OCI-M2 (cell line): ENCODE measurements around the gene TFCP2L1.
"Not testable (repeated sequence)": the region's sequence is repeated elsewhere in the genome, so short reads cannot be mapped to it uniquely, and the experiment has no call there.

Experiments
- DNase-seq: peaks from one replicate; lab custom pipeline; 2025; ENCODE audit not compliant: unreplicated experiment; lab: John Stamatoyannopoulos, UW

The TFCP2L1 gene, protein sequence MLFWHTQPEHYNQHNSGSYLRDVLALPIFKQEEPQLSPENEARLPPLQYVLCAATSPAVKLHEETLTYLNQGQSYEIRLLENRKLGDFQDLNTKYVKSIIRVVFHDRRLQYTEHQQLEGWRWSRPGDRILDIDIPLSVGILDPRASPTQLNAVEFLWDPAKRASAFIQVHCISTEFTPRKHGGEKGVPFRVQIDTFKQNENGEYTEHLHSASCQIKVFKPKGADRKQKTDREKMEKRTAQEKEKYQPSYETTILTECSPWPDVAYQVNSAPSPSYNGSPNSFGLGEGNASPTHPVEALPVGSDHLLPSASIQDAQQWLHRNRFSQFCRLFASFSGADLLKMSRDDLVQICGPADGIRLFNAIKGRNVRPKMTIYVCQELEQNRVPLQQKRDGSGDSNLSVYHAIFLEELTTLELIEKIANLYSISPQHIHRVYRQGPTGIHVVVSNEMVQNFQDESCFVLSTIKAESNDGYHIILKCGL

DNA sequence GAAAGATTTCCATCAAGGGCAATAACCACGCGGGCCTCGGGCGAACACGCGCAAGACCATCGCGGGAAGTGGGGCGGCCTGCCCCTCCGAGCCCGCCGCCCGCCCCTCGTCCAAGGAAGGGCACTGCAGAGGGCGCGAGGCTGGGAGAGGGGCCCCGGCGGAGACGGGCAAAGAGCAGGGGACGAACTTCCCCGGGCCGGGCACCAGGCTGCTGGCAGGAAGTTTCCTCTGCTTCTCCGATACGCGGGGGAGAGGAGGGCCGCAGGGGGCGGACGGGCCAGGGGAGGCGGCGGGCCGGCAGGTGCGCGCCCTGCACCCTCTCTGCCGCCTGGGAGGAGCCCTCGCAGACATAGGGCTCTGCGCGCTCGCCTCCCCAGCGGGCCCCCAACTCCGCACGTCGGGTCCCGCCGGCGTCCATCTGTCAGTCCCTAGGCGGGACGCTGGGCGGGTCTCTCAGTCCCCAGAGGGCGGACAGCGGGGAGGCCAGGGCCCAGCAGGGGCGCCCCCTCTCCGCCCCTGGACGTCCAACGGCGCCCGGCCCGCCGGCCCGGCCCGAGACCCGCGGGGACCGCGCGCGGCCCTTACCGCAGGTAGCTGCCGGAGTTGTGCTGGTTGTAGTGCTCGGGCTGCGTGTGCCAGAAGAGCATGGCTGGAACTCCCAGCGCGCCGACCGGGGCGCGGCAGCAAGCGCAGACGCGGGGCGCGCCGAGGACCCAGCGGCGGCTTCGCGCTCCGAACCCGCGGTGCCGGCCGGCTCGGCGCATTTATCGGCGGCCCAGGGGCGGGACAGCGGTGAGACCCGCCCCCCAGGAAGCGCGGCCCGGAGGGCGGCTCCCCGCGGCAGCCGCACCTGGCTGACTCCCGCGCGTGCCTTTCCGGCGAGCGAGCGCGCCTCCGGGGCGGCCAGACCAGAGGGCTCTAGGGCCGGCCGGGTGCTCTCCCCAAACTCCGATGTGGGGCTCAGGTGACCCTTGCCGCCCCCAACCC lies at the start of gene TFCP2L1:
Gene TFCP2L1, minus strand, starts transcription at position 740 of the 987 bp plus-strand sequence. Its CDS starts 93 bp downstream, at position 647.
- DNase-seq, result no peak

GRCh38 chr2:121333834-121334558 lies 49.0 kb upstream of the TFCP2L1 start:
- DNase-seq, result no peak

GRCh38 chr2:121333231-121333630 lies 48.2 kb upstream of the TFCP2L1 start:
- no peak for DNase-seq

- not testable (repeated sequence) for DNase-seq
Observed at GRCh38 chr2:121331324-121331723, 46.3 kb upstream of the TFCP2L1 start.

- no peak for DNase-seq
Observed at GRCh38 chr2:121330921-121331320, 45.9 kb upstream of the TFCP2L1 start.

- DNase-seq, result no peak
Observed at GRCh38 chr2:121329786-121330185, 44.8 kb upstream of the TFCP2L1 start.

DNA sequence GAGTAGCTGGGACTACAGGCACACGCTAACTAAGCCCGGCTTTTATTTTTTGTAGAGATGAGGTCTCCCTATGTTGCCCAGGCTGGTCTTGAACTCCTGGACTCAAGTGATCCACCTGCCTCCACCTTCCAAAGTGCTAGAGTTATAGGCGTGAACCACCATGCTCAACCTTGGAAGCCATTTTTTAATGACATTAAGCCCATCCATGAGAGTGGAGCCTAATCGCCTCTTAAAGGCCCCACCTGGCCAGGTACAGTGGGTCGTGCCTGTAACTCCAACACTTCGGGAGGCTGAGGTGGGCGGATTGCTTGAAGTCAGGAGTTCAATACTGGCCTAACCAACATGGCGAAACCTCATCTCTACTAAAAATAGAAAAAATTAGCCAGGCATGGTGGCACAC lies 41.6 kb upstream of the TFCP2L1 start:
- no peak for DNase-seq

GRCh38 chr2:121324601-121325000 lies 39.6 kb upstream of the TFCP2L1 start:
- no peak for DNase-seq

DNA sequence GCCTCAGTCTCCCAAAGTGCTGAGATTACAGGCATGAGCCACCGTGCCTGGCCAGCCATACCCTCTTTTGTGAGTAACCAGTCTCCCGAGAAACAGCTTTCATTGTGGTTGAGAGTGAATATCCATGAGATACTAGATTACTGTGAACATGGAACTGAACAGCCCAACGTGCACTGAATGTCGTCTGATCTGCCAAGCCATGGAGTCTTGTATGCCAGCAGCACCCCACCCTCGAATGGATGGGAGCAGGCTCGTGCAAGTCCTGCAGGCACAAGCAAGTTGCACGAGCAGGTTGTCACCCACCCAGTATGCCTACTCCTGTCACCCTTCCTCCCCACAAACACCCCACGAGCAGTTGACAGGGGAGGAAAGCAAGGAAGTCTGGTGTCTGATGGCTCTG lies 36.5 kb upstream of the TFCP2L1 start:
- no peak for DNase-seq

DNA sequence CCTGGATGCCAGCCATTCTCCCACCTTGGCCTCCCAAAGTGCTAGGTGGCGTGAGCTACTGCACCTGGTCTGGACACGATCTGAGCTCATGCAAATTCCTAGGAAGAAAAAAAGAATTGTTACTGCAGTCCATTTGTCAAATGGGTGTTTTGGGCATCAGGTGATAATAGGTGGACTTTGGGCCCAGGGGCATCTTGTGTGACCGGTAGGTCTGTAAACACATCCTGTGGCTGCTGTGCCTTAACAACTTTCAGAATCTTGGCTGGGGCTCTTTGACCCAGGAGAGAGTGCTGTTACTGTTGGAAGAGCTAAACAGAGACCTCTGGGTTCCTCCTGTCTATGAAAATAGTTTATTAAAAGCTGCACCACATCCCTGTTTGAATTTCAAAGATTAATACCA lies 34.9 kb upstream of the TFCP2L1 start:
- no peak for DNase-seq

DNA sequence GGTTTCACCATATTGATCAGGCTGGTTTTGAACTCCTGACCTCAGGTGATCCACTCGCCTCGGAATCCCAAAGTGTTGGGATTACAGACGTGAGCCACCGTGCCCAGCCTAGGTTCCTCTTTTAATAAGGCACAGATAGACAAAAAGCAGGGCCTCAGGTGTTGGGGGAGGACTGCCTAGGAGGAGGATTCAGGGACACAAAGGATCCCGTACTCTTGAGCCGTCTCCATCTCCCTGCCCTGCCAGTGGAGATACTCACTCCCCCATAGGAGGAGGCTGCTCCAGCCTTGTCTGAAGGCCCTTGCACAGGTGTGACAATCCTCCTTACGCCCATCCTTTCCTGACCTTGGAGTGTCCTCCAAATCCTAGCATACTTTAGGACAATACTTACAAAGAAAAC lies 32.0 kb upstream of the TFCP2L1 start:
- DNase-seq, result no peak

- DNase-seq, result not testable (repeated sequence)
Observed at GRCh38 chr2:121313701-121314100, 28.7 kb upstream of the TFCP2L1 start.

- DNase-seq, result no peak
Observed at GRCh38 chr2:121309801-121310200, 24.8 kb upstream of the TFCP2L1 start.

- no peak for DNase-seq
Observed at GRCh38 chr2:121309323-121309722, 24.3 kb upstream of the TFCP2L1 start.

- no peak for DNase-seq
Observed at GRCh38 chr2:121307048-121307447, 22.0 kb upstream of the TFCP2L1 start.

DNA sequence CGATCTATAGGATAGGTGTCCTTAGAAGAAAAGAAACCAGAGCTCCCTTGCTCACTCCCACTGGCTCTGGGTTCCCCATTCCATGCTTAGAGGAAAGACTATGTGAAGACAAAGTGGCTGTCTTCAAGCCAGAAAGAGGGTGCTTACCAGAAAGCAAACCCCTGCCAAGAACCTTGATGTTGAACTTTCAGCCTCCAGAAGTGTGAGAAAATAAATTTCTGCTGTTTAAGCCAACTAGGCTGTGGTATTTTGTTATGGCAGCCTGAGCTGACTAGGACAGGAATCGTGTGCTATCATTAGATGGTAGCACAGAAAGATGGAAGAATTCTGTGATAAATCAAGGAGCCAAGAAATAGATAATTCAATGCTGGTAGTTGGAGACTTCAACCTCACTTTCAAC lies 19.9 kb upstream of the TFCP2L1 start:
- no peak for DNase-seq

DNA sequence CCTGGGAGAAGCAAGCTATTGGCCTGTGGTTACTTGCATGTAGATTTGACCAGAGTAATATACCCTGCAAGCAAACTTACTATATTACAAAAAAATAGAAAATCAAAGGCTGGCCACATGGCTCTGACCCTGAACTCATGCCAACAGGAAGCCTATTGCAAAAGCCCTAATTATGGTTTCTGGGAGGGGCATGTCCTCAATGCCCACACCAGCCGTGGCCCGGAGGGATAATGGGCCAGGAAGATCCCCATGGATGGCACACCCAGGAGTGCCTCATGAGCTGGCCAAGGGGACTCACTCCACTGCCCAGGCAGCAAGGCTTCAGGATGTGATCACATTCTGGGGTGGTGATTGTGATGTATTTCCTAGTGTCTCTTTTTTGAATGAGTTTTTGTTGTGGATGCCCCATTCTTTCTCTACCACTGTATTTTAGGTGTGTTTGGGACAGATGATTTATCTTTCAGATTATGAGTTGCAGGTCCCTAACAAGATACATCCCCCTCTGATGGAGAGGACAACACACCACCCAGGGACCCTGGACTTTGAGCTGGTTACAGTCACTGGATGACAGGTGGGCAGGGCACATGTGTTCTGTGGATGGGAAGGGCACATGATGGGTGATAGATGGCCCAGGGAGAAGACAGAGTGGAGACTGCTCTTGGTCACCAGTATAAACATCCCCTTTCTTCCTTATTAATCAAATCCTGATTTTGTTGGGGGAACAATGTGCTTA lies 18.7 kb upstream of the TFCP2L1 start:
- DNase-seq, result no peak

- DNase-seq, result not testable (repeated sequence)
Observed at GRCh38 chr2:121301190-121301589, 16.2 kb upstream of the TFCP2L1 start.

- no peak for DNase-seq
Observed at GRCh38 chr2:121298476-121298875, 13.5 kb upstream of the TFCP2L1 start.

GRCh38 chr2:121297866-121298265 lies 12.9 kb upstream of the TFCP2L1 start:
- DNase-seq, result not testable (repeated sequence)
